T-helper 1 cell (primary cell): ENCODE measurements around the gene IFITM5.
A peak's percentile ranks its signal among the peaks of the same experiment; 100 is the strongest.

Experiments
- DNase-seq, 5 donors: peaks; one replicate each; pipeline ENCODE4 v3.0.0-alpha.2; 2012 to 2020

Gene IFITM5

DNA sequence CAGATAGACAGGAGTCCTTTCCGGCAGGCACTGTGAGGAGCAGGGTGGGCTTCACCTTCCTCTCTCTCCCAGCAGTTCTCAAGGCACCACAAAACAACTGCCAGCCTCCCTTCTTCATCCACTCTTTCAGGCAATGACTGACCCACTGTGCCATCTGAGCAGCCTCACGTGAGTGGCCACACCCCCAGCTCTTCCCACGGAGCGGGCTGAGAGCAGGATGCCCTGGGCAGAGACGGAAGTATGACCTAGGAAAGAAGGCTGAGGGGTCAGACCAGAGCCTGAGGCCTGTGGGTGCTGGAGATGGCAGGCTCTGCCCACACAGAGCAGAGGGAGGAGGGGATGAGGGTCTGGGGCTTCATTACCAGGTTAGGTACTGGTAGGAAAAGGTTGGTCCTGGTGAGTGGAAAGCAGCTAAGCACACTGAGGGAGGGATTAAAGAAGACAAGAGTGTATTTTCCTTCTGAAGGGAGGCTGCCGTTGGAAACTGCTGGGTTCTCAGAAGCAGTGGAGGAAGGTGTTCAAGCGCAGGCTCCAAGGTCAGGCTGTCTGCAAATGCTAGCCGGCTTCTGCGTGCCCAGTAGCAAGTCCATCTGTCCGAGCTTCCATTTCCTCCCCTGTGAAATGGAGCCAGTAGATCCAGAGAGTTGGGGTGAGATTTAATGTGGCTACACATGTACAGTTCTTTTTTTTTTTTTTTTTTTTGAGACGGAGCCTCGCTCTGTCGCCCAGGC, 16.5 kb downstream of the IFITM5 start:
- DNase-seq: no peak

DNA sequence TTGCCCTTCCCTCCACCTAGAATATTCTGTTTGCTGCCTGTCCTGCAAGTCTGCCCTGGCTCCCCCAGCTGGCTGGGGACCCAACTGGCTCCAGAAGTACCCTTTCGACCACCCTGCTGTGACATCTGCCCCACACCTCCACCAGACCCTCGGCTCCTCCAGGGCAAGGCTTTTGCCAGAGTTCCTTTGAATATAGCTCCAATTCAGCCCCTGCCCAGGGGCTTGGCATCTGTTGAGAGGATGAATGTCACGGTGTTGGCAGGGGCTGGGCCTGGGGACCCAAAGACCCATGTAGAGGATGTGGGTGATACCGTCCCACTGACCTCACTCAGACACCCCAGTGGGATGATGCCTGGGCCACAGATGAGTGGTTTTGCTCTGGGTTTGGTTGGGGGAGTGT, 17.2 kb downstream of the IFITM5 start:
- no peak for DNase-seq

DNA sequence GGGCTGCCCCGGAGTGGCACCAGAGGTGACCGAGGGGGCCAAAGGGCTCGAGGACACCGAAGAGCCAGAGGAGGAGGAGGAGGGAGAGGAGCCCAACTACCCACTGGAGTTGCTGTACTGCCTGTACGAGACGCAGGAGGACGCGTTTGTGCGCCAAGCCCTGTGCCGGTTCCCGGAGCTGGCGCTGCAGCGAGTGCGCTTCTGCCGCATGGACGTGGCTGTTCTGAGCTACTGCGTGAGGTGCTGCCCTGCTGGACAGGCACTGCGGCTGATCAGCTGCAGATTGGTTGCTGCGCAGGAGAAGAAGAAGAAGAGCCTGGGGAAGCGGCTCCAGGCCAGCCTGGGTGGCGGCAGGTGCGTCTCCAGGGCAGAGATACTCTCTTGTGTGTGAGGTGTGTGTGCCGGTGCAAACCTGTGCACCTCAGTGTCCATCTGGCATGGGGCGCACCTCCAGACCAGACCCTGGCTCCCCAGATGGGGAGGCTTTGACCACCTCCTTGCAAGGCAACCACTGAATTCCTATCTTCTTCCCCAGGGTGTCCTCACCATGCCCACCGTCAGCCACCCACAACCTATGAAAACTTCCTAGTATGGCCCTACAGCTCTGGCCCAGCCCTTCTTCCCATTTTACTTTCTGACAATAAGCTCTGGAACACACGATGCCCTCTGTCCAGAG, 17.7 kb downstream of the IFITM5 start:
- no peak for DNase-seq

DNA sequence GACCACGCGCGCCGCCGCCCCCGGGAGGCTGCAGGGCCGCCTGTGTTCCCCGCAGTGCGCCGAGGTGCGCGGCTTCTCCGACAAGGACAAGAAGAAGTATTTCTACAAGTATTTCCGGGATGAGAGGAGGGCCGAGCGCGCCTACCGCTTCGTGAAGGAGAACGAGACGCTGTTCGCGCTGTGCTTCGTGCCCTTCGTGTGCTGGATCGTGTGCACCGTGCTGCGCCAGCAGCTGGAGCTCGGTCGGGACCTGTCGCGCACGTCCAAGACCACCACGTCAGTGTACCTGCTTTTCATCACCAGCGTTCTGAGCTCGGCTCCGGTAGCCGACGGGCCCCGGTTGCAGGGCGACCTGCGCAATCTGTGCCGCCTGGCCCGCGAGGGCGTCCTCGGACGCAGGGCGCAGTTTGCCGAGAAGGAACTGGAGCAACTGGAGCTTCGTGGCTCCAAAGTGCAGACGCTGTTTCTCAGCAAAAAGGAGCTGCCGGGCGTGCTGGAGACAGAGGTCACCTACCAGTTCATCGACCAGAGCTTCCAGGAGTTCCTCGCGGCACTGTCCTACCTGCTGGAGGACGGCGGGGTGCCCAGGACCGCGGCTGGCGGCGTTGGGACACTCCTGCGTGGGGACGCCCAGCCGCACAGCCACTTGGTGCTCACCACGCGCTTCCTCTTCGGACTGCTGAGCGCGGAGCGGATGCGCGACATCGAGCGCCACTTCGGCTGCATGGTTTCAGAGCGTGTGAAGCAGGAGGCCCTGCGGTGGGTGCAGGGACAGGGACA, 18.4 kb downstream of the IFITM5 start:
- peak in 2 of 5 donors; percentile 37 to 65 for DNase-seq

DNA sequence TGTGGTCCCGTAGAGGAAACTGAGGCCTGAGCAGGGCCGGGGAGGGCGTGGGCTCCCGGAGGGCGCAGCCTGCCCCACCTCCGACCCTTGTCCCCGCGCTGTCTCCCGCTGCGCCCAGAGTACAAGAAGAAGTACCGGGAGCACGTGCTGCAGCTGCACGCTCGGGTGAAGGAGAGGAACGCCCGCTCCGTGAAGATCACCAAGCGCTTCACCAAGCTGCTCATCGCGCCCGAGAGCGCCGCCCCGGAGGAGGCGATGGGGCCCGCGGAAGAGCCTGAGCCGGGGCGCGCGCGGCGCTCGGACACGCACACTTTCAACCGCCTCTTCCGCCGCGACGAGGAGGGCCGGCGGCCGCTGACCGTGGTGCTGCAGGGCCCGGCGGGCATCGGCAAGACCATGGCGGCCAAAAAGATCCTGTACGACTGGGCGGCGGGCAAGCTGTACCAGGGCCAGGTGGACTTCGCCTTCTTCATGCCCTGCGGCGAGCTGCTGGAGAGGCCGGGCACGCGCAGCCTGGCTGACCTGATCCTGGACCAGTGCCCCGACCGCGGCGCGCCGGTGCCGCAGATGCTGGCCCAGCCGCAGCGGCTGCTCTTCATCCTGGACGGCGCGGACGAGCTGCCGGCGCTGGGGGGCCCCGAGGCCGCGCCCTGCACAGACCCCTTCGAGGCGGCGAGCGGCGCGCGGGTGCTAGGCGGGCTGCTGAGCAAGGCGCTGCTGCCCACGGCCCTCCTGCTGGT, 19.2 kb downstream of the IFITM5 start:
- DNase-seq: peak in 2 of 5 donors; percentile 56 to 65

DNA sequence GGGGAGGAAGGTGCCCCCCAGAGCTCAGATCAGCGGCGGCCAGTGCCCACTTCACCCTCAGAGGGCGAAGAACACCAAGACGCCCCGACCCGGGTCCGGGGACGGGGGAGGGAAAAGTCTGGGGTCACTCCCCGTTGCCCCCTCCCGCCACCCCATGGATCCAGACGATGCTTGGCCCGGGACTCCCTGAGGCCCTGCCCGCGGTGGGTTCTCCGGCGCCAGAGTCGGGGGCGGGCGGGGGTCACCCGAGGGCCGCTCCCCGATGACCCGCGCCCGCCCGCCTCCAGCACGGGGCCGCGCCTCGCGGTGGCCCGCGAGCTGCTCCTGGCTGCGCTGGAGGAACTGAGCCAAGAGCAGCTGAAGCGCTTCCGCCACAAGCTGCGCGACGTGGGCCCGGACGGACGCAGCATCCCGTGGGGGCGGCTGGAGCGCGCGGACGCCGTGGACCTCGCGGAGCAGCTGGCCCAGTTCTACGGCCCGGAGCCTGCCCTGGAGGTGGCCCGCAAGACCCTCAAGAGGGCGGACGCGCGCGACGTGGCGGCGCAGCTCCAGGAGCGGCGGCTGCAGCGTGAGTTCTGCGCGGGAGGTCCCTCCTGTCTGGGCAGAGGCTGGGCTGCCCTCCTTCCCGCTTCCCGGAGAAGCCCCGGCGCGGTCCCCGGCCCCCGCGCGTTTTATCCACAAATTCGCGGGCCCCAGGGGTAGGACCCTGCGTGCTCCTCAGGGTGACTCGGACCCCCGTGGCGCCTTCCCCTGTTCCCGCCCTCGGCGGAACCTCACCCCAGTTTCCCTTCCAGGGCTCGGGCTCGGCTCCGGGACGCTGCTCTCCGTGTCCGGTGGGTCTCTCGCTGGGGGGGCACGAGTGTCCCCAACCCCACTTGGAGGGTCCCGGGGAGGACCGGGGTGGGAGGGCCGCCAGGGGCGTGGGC, 20.0 kb downstream of the IFITM5 start:
- DNase-seq: peak in 1 of 5 donors; percentile 28

DNA sequence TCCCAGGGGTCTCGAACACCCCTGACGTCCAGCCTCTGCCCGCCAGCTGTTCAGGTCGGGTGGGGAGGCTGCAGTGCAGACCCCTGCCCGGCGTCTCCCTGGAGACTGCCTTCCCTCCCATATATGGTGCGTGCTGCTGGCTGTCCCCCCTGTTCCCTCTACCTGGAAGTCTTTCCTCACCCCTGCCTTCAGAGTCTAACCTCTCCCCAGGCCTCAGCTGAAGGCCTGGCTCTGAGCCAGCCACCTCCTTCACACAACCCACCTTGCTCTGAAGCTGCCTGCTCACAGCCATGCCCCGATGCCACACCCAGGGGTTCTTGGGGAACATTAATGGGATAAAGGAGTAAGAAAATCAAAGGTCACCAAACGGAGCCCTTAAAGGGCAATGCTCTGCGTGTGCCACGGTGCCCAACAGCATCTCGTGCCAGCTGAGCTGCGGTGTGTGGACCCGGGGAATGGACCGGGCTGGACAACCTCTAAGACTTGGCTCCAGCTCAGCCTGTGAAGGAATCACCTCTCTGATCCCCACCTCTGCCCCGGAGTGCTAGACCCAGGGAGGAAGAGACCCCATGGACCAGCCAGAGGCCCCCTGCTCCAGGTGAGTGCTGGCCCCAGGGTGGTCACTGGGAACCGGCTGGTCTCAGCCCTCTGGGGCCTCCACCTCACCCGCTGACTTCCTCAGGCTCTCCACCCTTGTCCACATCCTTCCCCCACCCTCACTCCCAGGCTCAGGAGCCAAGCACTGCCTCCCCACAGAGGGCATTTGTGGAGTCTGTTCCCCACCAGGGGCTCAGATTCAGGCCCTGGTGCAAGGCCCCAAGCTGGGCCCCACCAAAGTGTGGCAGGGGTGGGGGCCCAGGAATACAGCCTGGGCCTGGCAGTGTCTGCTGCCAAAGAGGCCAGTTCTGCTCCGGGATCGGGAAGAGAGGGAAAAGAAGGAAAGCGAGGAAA, 21.1 kb downstream of the IFITM5 start, which contains the start of gene NLRP6:
Gene NLRP6, plus strand, starts transcription at position 407 of the 951 bp plus-strand sequence. Its CDS starts 163 bp downstream, at position 570.
- no peak for DNase-seq

DNA sequence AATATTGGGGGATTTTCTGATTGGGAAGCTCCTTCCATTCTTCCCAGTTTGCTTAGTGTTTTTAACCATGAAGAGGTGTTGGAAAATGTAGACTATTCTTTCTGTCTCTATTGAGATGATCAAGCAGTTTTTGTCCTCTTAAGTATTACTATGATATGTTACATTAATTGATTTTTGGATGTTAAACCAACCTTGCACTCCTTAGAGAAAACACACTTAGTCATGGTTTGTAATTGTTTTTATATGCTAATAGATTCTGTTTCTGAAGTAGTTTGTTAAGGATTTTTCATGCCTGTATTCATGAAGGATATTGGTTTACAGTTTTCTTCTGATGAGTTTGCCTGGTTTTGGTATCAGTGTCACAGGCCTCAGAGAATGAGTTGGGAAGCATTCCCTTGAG, 23.1 kb downstream of the IFITM5 start:
- DNase-seq: no peak

DNA sequence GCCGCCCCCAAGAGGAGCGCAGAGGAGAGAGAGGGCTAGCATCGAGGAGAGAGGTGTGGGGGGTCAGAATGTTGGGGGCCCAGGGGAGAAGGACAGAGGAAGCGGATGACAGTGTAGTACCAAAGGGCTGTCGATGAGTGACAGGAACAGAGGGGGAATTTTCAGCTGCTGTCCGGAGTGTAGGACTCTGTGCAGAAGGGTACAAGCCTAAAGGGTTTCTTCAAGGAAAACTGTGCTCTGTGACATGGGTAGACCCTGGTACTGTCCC, 26.5 kb downstream of the IFITM5 start:
- no peak for DNase-seq

DNA sequence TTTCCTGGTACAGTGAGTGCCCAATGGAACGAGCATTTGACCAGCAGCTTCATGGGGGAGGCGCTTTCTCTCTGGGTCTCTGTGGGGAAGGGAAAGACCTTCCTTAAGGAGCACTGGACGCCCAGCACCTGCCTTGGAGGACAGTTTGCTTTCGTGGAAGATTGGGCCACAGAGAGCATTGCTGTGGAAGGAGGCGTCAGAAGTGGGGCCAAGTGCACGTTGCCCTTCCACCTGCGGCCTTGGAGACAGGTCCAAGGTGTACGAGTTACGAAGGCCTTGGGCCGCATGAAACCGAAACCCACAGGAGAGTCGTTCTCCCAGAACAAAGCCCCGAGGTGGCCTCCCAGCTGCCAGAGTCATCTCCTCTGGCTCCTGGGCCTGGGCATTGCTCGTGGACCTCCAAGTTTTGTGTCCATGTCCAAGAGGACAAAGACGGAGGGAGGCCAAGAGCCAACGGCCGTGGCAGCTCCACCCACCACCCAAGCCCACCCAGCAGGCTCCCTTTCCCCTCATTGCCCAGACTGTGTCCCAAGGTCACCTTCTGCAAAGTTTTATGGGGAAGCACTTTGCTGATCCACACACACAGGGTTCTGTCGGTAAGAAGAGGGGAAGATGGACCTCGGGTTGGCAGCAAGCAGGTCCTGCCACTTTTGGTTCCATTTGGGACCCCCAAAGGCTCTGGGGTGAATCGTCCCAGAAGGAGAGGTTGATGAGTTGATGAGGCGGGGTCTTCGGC, 27.0 kb downstream of the IFITM5 start:
- no peak for DNase-seq

DNA sequence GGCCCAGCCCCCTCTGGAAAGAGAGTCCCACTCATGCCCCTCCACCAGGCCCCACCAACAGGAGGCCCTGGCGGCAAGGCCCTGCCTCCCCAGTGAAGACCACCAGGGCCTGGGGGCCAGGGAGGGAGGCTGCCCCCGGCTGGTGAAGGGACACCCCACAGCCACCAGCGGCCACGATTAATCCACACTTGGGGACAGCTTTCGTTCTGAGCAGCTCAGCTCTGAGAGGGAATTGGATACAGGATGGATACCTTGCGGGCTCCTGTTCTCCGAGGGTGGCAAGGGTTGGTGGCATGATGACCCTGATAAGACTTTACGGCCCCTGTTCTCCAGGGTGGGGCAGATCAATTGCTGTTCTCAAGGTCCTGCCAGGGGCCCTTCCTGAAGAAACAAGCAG, 28.0 kb downstream of the IFITM5 start:
- no peak for DNase-seq

DNA sequence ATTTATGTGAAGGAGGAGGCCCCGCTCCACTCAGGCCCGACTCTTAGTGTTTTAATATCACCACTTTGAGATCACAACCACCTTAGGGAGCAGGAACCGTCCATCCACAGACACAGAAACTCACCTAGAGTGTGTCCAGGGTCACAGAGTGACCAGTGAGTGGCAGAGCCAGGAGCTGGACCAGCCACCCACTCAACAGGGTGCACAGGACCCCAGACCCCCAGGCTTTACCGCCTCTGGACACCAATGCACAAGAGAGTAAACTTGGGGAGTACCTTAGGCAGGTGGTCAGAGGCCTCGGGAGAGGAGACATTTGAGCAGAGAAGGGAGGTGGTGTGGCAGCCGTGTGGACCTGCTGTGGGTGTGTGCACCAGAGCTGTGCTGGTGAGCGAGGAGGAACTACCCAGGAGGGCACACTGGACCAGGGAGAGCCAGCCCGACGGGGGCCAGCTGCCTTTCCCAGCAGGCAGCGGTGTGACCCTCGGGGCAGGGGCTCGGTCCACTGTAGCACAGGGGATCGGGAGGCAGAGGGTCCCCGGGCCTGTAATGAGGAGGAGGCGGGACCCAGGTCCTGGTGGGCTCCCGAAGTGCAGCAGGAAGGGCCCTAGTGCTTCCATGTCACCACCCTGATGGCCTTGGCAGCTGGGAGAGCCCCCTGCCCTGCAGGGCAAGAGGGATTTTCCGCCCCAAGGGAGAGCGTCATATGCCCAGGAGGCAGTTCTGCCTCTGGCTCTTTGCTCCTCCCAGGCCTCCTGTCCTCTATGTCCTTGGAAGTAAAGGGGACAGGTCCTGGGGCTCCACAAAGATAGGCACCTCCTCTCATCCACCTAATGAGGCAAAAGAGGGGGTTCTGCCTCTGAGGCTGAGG, 28.6 kb downstream of the IFITM5 start:
- no peak for DNase-seq

DNA sequence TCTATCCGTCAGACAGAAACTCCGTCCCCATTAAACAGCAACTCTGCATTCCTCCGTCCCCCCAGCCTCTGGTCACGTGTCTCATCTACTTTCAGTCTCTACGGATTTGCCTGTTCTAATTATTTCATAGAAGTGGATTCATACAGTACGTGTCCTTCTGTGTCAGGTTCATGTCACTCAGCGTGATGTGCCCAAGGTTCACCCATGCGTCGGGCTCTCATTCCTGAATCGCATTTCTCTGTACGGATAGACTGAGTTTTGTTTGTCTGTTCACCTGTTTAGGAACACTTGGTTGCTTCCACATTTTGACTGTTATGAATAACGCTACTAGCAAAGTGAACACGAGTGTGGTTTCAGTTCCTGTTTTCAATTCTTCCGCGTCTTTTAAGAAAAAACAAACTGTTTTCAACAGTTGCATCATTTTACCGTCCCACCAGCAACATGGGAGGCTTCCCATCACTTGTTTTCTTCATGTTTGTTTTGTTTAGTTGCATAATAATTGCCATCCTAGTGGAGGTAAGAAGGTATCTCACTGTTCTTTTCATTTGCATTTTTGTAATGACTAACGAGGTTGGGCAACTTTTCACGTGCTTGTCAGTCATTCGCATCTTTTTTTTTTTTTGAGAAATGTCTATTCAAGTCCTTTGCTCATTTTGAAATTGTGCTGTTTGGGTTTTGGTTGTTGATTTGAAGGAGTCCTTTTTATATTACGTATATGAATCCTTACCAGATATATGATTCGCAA, 30.0 kb downstream of the IFITM5 start:
- peak in 3 of 5 donors; percentile 39 to 97 (median 47) for DNase-seq

DNA sequence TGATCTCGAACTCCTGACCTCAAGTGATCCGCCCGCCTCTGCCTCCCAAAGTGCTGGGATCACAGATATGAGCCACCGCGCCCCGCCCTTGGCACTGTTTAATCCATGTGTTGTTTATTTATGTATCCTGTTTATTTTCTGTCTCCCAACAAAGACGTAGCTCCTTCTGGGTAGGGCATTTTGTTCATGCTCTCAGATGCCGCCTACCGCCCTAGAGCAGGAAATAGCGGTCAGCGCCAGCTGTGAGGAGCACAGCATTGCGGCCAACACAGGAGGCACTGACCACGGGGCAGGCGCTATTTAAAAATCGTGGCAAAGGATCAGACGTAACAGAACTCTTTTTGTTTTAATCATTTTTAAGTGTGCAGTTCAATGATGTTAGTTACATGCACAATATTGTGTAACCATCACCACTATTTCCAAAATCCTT, 30.6 kb downstream of the IFITM5 start:
- peak in 3 of 5 donors; percentile 33 to 90 (median 51) for DNase-seq

DNA sequence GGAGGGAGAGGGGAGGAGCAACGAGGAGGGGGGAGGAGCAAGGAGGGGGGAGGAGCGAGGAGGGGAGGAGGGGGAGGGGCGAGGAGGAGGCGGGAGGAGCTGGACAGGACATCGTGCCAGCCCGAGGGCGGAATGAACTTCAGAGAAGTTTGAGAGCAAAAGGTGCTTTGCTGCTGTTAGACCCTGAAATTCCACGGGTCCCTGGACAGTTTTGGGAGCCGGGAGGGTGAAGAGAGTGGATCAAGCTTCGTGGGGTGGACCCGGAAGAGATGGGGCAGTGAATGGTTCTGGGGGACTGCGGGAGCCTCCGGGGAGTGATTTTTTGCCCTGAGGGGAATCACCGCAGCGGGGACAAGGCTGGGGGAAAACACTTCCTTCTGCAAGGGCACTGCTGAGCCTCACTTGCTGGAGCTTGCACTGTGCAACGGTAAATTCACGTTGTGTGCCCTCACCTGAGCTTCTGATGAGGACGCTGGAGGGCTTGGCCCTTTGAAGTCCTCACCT, 31.8 kb downstream of the IFITM5 start:
- peak in 4 of 5 donors; percentile 50 to 64 (median 54) for DNase-seq

DNA sequence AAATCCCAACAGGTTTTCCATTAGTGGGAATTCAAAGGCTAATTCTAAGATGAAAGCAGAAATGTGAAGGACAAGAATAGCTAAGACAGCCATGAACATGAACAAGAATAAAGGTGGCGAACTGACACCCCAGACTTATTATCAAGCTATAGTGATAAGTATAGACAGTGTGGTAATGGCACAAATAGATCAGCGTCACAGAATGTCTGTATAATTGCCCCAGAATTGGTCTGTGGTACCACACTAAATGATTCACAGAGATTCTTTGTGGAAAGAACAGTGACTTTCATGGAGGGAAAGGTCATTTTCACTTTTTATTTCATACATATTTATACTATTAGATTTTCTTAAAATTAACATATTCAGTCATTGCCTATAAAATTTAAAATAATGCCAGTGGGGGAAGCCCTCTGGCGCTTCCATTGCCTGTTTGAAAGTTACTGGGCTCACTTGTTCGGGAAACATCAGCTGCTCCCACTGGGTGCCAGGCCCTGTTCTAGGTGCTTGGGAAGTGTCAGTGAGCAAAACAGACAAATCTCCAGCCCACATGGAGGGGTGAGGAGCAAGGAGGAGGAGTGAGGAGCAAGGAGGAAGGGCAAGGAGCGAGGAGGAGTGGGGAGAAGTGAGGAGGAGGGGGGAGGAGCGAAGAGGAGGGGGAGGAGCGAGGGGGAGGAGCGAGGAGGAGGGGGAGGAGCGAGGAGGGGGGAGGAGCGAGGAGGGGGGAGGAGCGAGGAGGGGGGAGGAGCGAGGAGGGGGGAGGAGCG, 32.5 kb downstream of the IFITM5 start:
- no peak for DNase-seq

DNA sequence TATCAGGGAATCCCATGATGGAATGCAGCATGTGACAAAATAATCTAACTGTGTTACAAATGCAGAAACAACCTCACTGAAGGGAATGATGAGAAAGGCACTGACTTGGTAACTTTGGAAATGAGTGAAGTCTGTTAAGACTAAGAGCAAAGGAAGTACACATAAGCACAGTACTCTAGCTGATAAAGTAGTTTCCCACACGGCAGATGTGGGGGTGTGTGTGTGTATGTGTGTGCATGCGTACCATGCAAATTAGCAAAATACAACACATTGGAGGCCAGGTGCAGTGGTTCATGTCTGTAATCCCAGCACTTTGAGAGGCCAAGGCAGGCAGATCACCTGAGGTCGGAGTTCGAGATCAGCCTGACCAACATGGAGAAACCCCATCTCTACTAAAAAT, 37.7 kb downstream of the IFITM5 start:
- DNase-seq: no peak
